Activated T-cell treated with anti-CD3 and anti-CD28 coated beads, Interleukin-2, amount 50 U/mL, for 4 hours (primary cell): ENCODE results near the gene EYA2. TPM values are rescaled to one million over a fixed set of nuclear protein-coding genes. Genes with fewer than 3 reads are reported as not detected.
"Not testable (repeated sequence)": the region's sequence is repeated elsewhere in the genome, so short reads cannot be mapped to it uniquely, and the experiment has no call there.

Experiments used
- ATAC-seq, 2 donors: fragments of 200-7000 bp; cut with Tn5 transposase; one replicate each; pipeline ENCODE4 v1.10.0; 2021
- DNase-seq: peaks from one replicate; pipeline ENCODE4 v3.0.0-alpha.2; 2020
- H3K27me3 Mint-ChIP-seq: one replicate; pipeline ENCODE4 v1.8.0; 2021; ENCODE audit warnings: low read depth, mixed read lengths
- H3K36me3 Mint-ChIP-seq: one replicate; pipeline ENCODE4 v1.8.0; 2022; ENCODE audit warnings: mixed read lengths; ENCODE audit not compliant: insufficient read depth
- H3K4me1 Mint-ChIP-seq: one replicate; pipeline ENCODE4 v1.8.0; 2021; ENCODE audit warnings: low read depth, mixed read lengths
- H3K4me3 Mint-ChIP-seq: one replicate; pipeline ENCODE4 v1.8.0; 2021; ENCODE audit warnings: mild to moderate bottlenecking, moderate library complexity, mixed read lengths
- H3K9me3 Mint-ChIP-seq: one replicate; pipeline ENCODE4 v1.8.0; 2021; ENCODE audit warnings: mixed read lengths
- total RNA-seq, 3 donors: library from RNA; stranded (reverse); gene quantifications; one replicate each; pipeline ENCODE4 v1.2.1, GENCODE V29; 2021

The EYA2 gene
- total RNA-seq, 3 donors from 2014 or later, result not detected

- no peaks in the 10 kb centered on the region for H3K36me3 Mint-ChIP-seq
These were observed 304.4 kb downstream of the EYA2 start for GRCh38 chr20:47198996-47199552.

GRCh38 chr20:47201074-47201730, 306.6 kb downstream of the EYA2 start:
- DNase-seq (no peak), ATAC-seq (no peak)
- Mint-ChIP-seq H3K4me3 (no peak overlapping the region), H3K27me3 (peaks cover 2% of the 10 kb centered on the region), H3K9me3 (no peaks in the 10 kb centered on the region), H3K4me1 (peaks cover 5% of the 10 kb centered on the region), H3K36me3 (no peaks in the 10 kb centered on the region)

More at GRCh38 chr20:47198996-47199552, 304.4 kb downstream of the EYA2 start:
- Mint-ChIP-seq H3K4me1 (peaks cover 6% of the 10 kb centered on the region), H3K9me3 (no peaks in the 10 kb centered on the region), H3K4me3 (no peak overlapping the region), H3K27me3 (peaks cover 5% of the 10 kb centered on the region)
- DNase-seq (no peak), ATAC-seq (no peak)

GRCh38 chr20:47202733-47203667, 308.4 kb downstream of the EYA2 start:
- H3K9me3 Mint-ChIP-seq, result no peaks in the 10 kb centered on the region
- no peak overlapping the region for H3K4me3 Mint-ChIP-seq
- DNase-seq (no peak), ATAC-seq (no peak)
- no peaks in the 10 kb centered on the region for H3K27me3 Mint-ChIP-seq
- no peaks in the 10 kb centered on the region for H3K36me3 Mint-ChIP-seq
- H3K4me1 Mint-ChIP-seq, result no peaks in the 10 kb centered on the region

GRCh38 chr20:47204008-47204849, 309.6 kb downstream of the EYA2 start:
- H3K9me3 Mint-ChIP-seq, result no peaks in the 10 kb centered on the region
- H3K4me3 Mint-ChIP-seq, result no peak overlapping the region
- DNase-seq, result no peak
- H3K36me3 Mint-ChIP-seq, result peaks cover 4% of the 10 kb centered on the region
- H3K4me1 Mint-ChIP-seq, result no peaks in the 10 kb centered on the region
- no peaks in the 10 kb centered on the region for H3K27me3 Mint-ChIP-seq
- ATAC-seq, result no peak

- not testable (repeated sequence) for ATAC-seq, H3K9me3 Mint-ChIP-seq, DNase-seq, H3K4me3 Mint-ChIP-seq, H3K27me3 Mint-ChIP-seq, H3K4me1 Mint-ChIP-seq, H3K36me3 Mint-ChIP-seq
These were observed 310.1 kb downstream of the EYA2 start for GRCh38 chr20:47204850-47205122.

GRCh38 chr20:47205577-47206123, 311.0 kb downstream of the EYA2 start:
- peak in 1 of 2 donors; percentile 87 for ATAC-seq
- Mint-ChIP-seq H3K27me3 (no peaks in the 10 kb centered on the region), H3K9me3 (no peaks in the 10 kb centered on the region), H3K36me3 (peaks cover 12% of the 10 kb centered on the region), H3K4me1 (no peaks in the 10 kb centered on the region), H3K4me3 (no peak overlapping the region)
- DNase-seq, result peak; percentile 58

GRCh38 chr20:47206552-47206951, 311.9 kb downstream of the EYA2 start:
- H3K4me1 Mint-ChIP-seq, DNase-seq, H3K27me3 Mint-ChIP-seq, H3K9me3 Mint-ChIP-seq, ATAC-seq, H3K4me3 Mint-ChIP-seq: not testable (repeated sequence)
- H3K36me3 Mint-ChIP-seq, result peaks cover 12% of the 10 kb centered on the region

- H3K9me3 Mint-ChIP-seq, result no peaks in the 10 kb centered on the region
- H3K27me3 Mint-ChIP-seq, result no peaks in the 10 kb centered on the region
- H3K4me1 Mint-ChIP-seq, result no peaks in the 10 kb centered on the region
- no peak for DNase-seq
- no peak overlapping the region for H3K4me3 Mint-ChIP-seq
- H3K36me3 Mint-ChIP-seq, result peaks cover 12% of the 10 kb centered on the region
- no peak for ATAC-seq
These were observed 312.5 kb downstream of the EYA2 start for GRCh38 chr20:47206962-47207641.

- Mint-ChIP-seq H3K36me3 (peaks cover 12% of the 10 kb centered on the region), H3K4me1 (no peaks in the 10 kb centered on the region), H3K4me3 (no peak overlapping the region), H3K27me3 (no peaks in the 10 kb centered on the region), H3K9me3 (no peaks in the 10 kb centered on the region)
- ATAC-seq, result no peak
- no peak for DNase-seq
These were observed 314.0 kb downstream of the EYA2 start for GRCh38 chr20:47208534-47209174.

GRCh38 chr20:47209982-47210381, 315.3 kb downstream of the EYA2 start:
- Mint-ChIP-seq H3K36me3 (peaks cover 12% of the 10 kb centered on the region), H3K9me3 (no peaks in the 10 kb centered on the region), H3K27me3 (no peaks in the 10 kb centered on the region), H3K4me3 (no peak overlapping the region), H3K4me1 (no peaks in the 10 kb centered on the region)
- DNase-seq (no peak), ATAC-seq (no peak)

- H3K9me3 Mint-ChIP-seq, result no peaks in the 10 kb centered on the region
- no peak for DNase-seq
- no peaks in the 10 kb centered on the region for H3K4me1 Mint-ChIP-seq
- peaks cover 12% of the 10 kb centered on the region for H3K36me3 Mint-ChIP-seq
- H3K27me3 Mint-ChIP-seq, result no peaks in the 10 kb centered on the region
- H3K4me3 Mint-ChIP-seq, result no peak overlapping the region
- no peak for ATAC-seq
These were observed 315.8 kb downstream of the EYA2 start for GRCh38 chr20:47210470-47210869.

- Mint-ChIP-seq H3K27me3 (no peaks in the 10 kb centered on the region), H3K9me3 (no peaks in the 10 kb centered on the region), H3K4me3 (no peak overlapping the region), H3K4me1 (no peaks in the 10 kb centered on the region), H3K36me3 (peaks cover 16% of the 10 kb centered on the region)
- ATAC-seq (no peak), DNase-seq (no peak)
These were observed 316.4 kb downstream of the EYA2 start for GRCh38 chr20:47211036-47211435.

- ATAC-seq, result no peak
- no peak overlapping the region for H3K4me3 Mint-ChIP-seq
- H3K9me3 Mint-ChIP-seq, result no peaks in the 10 kb centered on the region
- H3K4me1 Mint-ChIP-seq, result no peaks in the 10 kb centered on the region
- no peaks in the 10 kb centered on the region for H3K27me3 Mint-ChIP-seq
- peaks cover 22% of the 10 kb centered on the region for H3K36me3 Mint-ChIP-seq
- DNase-seq, result no peak
These were observed 318.1 kb downstream of the EYA2 start for GRCh38 chr20:47212606-47213207.
